ENCODE measurements around the gene ARID5B.

- TF ChIP-seq CTCF (IDR thresholded peaks at IDR 0.05; ENCODE audit: borderline replicate concordance, extremely low read depth, low read length, poor library complexity, severe bottlenecking) (no peak), EZH2 (IDR thresholded peaks at IDR 0.05; ENCODE audit: borderline replicate concordance, low read depth, low read length, severe bottlenecking) (no peak)
These were observed 73.3 kb downstream of the ARID5B start for GRCh38 chr10:61974601-61975390.
